ENCODE data around the gene PRRX2.

- no peak for TF ChIP-seq CTCF (conservative IDR thresholded peaks at IDR 0.05; ENCODE audit: low read depth, low read length)
- no peak for TF ChIP-seq EZH2 (IDR thresholded peaks at IDR 0.05; ENCODE audit: borderline replicate concordance, low read depth, low read length, poor library complexity, severe bottlenecking)
Measured at GRCh38 chr9:129732946-129733631, 67.6 kb downstream of the PRRX2 start.
